Activated naive CD8-positive, alpha-beta T cell treated with anti-CD3 and anti-CD28 coated beads, Interleukin-2, amount 50 U/mL, for 24 hours (primary cell): ENCODE measurements around the gene FMN2.

ENCODE experiments used
- ATAC-seq: fragments of 150-1000 bp; cut with Tn5 transposase; one replicate; pipeline ENCODE4 v1.10.0; 2021
- DNase-seq: peaks from one replicate; pipeline ENCODE4 v3.0.0; 2021
- H3K27ac Mint-ChIP-seq: one replicate; pipeline ENCODE4 v1.8.0; 2021; ENCODE audit warnings: mild to moderate bottlenecking, mixed read lengths
- H3K27me3 Mint-ChIP-seq: one replicate; pipeline ENCODE4 v1.8.0; 2021; ENCODE audit warnings: mixed read lengths
- H3K36me3 Mint-ChIP-seq: one replicate; pipeline ENCODE4 v1.8.0; 2021; ENCODE audit warnings: low read depth, mixed read lengths
- H3K4me1 Mint-ChIP-seq: one replicate; pipeline ENCODE4 v1.8.0; 2021; ENCODE audit warnings: mixed read lengths
- H3K4me3 Mint-ChIP-seq: one replicate; pipeline ENCODE4 v1.8.0; 2021; ENCODE audit warnings: mild to moderate bottlenecking, moderate library complexity, mixed read lengths
- H3K9me3 Mint-ChIP-seq: one replicate; pipeline ENCODE4 v1.8.0; 2021; ENCODE audit warnings: mixed read lengths

FMN2 gene

DNA sequence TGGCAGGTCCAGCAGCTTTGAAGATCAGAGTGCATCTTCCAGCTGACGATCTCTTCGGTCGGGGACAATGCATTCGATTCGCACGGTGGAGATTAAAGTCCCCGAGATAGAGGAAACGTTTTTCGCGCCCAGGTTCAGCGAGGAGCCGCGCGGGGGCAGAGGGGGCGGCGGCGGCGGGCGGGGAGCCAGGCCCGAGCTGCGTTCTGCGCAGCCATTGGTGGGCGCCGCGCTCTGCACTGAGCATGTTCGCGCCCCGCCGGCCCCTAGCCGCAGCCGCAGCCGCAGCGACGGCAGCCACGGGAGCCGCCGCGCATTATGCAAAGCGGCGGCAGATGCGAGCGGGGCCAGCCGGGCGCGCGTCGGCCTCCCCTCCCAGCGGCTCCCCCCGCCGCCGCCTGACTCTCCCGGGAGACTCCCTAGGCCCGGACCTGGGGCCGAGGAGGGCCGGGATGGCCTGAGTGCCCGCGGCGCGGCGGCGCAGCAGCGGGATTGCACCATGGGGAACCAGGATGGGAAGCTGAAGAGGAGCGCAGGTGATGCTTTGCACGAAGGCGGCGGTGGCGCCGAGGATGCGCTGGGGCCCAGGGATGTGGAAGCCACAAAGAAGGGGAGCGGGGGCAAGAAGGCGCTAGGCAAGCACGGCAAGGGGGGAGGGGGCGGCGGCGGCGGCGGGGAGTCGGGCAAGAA is at the start of gene FMN2:
FMN2 (plus strand) TSS at position 270 of the 687 bp plus-strand sequence; CDS start at position 497, 227 bp downstream.
- ATAC-seq (peak; percentile 33), DNase-seq (no peak)
- no peak within 1 kb of the TSS for H3K27ac Mint-ChIP-seq
- peaks cover 40% of the 10 kb centered on the region for H3K27me3 Mint-ChIP-seq
- H3K4me1 Mint-ChIP-seq, result peaks cover 4% of the 10 kb centered on the region
- peak within 1 kb of the TSS; percentile 8 for H3K4me3 Mint-ChIP-seq
- H3K9me3 Mint-ChIP-seq, result no peaks in the 10 kb centered on the region
- H3K36me3 Mint-ChIP-seq, result no peaks in the 10 kb centered on the region

DNA sequence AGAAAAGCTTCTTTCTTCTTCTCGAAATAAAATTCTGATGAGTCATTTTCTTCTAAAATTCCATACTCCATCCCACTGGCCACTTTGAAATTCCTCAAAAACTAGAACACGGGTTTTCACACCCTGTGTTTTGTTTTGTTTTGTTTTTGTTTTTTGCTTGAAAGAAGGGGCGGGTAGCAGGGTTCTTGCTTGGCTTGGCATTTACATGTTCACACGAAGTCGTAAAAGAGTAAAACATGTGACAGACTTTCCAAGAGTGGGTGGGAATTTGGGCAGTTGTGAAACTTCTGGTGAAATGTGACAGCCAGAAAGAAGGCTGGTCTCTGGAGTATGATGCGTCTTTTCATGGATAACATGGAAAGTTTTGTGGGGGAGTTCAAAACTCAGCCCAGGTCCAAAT is 47.1 kb upstream of the FMN2 start:
- Mint-ChIP-seq H3K27me3 (no peaks in the 10 kb centered on the region), H3K9me3 (no peaks in the 10 kb centered on the region), H3K36me3 (no peaks in the 10 kb centered on the region), H3K27ac (no peak overlapping the region), H3K4me3 (no peak overlapping the region), H3K4me1 (no peaks in the 10 kb centered on the region)
- no peak for DNase-seq
- ATAC-seq, result no peak

GRCh38 chr1:240046000-240046399 is 45.7 kb upstream of the FMN2 start:
- H3K36me3 Mint-ChIP-seq, result no peaks in the 10 kb centered on the region

GRCh38 chr1:240054109-240054701 is 37.5 kb upstream of the FMN2 start:
- Mint-ChIP-seq H3K27ac (no peak overlapping the region), H3K4me3 (no peak overlapping the region), H3K4me1 (no peaks in the 10 kb centered on the region), H3K27me3 (peaks cover 4% of the 10 kb centered on the region), H3K9me3 (no peaks in the 10 kb centered on the region), H3K36me3 (no peaks in the 10 kb centered on the region)
- no peak for DNase-seq
- ATAC-seq, result no peak

More at GRCh38 chr1:240046000-240046399, 45.7 kb upstream of the FMN2 start:
- Mint-ChIP-seq H3K4me1 (no peaks in the 10 kb centered on the region), H3K27me3 (no peaks in the 10 kb centered on the region), H3K4me3 (no peak overlapping the region), H3K27ac (no peak overlapping the region), H3K9me3 (no peaks in the 10 kb centered on the region)
- DNase-seq (no peak), ATAC-seq (no peak)

GRCh38 chr1:240055936-240056335 is 35.7 kb upstream of the FMN2 start:
- no peak for ATAC-seq

DNA sequence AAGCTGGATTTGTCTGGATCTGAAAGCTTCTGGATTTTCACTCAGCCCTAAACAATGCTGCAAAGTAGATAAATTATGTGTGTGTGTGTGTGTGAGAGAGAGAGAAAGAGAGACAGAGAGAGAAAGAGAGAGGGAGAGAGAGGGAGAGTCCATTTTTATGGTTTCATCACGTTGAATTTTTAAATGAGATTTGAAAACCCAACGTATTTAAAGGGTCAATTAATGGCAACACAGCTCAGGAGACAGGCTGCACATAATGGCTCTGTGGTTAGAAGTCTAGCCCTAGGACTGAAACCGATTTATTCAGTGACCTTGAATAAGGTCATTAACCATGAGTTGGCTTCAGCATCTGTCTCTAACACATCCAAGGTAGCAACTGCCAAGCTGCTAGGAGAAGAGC is 35.3 kb upstream of the FMN2 start:
- H3K27me3 Mint-ChIP-seq, result peaks cover 4% of the 10 kb centered on the region
- H3K27ac Mint-ChIP-seq, result no peak overlapping the region
- H3K9me3 Mint-ChIP-seq, result no peaks in the 10 kb centered on the region
- H3K4me3 Mint-ChIP-seq, result no peak overlapping the region
- no peak for ATAC-seq
- no peaks in the 10 kb centered on the region for H3K36me3 Mint-ChIP-seq
- DNase-seq, result no peak
- H3K4me1 Mint-ChIP-seq, result no peaks in the 10 kb centered on the region

More at GRCh38 chr1:240055936-240056335, 35.7 kb upstream of the FMN2 start:
- H3K27me3 Mint-ChIP-seq, result peaks cover 4% of the 10 kb centered on the region
- DNase-seq, result no peak
- no peaks in the 10 kb centered on the region for H3K36me3 Mint-ChIP-seq
- H3K27ac Mint-ChIP-seq, result no peak overlapping the region
- no peaks in the 10 kb centered on the region for H3K9me3 Mint-ChIP-seq
- H3K4me3 Mint-ChIP-seq, result no peak overlapping the region
- H3K4me1 Mint-ChIP-seq, result no peaks in the 10 kb centered on the region

GRCh38 chr1:240058049-240058448 is 33.6 kb upstream of the FMN2 start:
- Mint-ChIP-seq H3K4me3 (no peak overlapping the region), H3K27ac (no peak overlapping the region), H3K9me3 (no peaks in the 10 kb centered on the region), H3K36me3 (no peaks in the 10 kb centered on the region), H3K27me3 (no peaks in the 10 kb centered on the region), H3K4me1 (no peaks in the 10 kb centered on the region)
- DNase-seq, result no peak
- ATAC-seq, result no peak

DNA sequence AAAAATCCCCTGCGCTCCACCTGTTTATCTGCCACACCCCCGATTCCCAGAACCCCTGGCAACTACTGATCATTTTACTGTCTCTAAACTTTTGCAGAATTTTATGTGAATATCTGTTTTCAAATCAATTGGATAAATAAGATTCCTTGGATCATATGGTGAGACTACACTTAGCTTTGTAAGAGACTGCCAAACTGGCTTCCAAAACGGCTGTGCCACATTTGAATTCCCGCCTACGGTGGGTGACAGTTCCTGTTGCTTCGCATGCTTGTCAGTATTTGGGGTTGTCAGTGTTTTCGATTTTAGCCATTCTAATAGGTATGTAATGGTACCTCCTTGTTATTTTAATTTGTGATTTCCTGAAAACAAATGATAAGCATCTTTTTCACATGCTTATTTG is 22.7 kb upstream of the FMN2 start:
- Mint-ChIP-seq H3K27me3 (no peaks in the 10 kb centered on the region), H3K4me3 (no peak overlapping the region), H3K9me3 (peaks cover 4% of the 10 kb centered on the region), H3K36me3 (no peaks in the 10 kb centered on the region), H3K27ac (no peak overlapping the region), H3K4me1 (no peaks in the 10 kb centered on the region)
- ATAC-seq (no peak), DNase-seq (no peak)

- Mint-ChIP-seq H3K4me1 (no peaks in the 10 kb centered on the region), H3K4me3 (no peak overlapping the region), H3K27ac (no peak overlapping the region), H3K9me3 (peaks cover 4% of the 10 kb centered on the region), H3K36me3 (no peaks in the 10 kb centered on the region), H3K27me3 (no peaks in the 10 kb centered on the region)
- ATAC-seq, result no peak
- no peak for DNase-seq
These were observed 21.5 kb upstream of the FMN2 start for GRCh38 chr1:240070188-240070587.

GRCh38 chr1:240073097-240073496 is 18.6 kb upstream of the FMN2 start:
- Mint-ChIP-seq H3K9me3 (peaks cover 4% of the 10 kb centered on the region), H3K4me1 (no peaks in the 10 kb centered on the region), H3K4me3 (no peak overlapping the region), H3K36me3 (no peaks in the 10 kb centered on the region), H3K27me3 (no peaks in the 10 kb centered on the region), H3K27ac (no peak overlapping the region)
- DNase-seq (no peak), ATAC-seq (no peak)

GRCh38 chr1:240074422-240074821 is 17.3 kb upstream of the FMN2 start:
- no peak for DNase-seq
- H3K27me3 Mint-ChIP-seq, result no peaks in the 10 kb centered on the region
- H3K4me1 Mint-ChIP-seq, result no peaks in the 10 kb centered on the region
- no peak overlapping the region for H3K4me3 Mint-ChIP-seq
- no peaks in the 10 kb centered on the region for H3K36me3 Mint-ChIP-seq
- no peak for ATAC-seq
- peaks cover 8% of the 10 kb centered on the region for H3K9me3 Mint-ChIP-seq
- no peak overlapping the region for H3K27ac Mint-ChIP-seq

DNA sequence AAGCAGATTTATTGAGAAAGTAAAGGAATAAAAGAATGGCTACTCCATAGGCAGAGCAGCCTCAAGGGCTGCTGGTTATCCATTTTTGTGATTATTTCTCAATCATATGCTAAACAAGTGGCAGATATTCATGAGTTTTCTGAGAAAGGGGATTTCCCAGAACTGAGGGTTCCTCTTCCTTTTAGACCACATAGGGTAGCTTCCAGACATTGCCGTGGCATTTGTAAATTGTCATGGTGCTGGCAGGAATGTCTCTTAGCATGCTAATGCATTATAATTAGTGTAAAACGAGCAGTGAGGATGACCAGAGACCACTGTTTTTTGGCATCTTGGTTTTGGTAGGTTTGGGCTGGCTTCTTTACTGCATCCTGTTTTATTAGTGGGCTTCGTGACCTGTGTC is 16.8 kb upstream of the FMN2 start:
- H3K27me3 Mint-ChIP-seq, result no peaks in the 10 kb centered on the region
- H3K9me3 Mint-ChIP-seq, result peaks cover 8% of the 10 kb centered on the region
- no peak overlapping the region for H3K27ac Mint-ChIP-seq
- H3K36me3 Mint-ChIP-seq, result no peaks in the 10 kb centered on the region
- no peaks in the 10 kb centered on the region for H3K4me1 Mint-ChIP-seq
- H3K4me3 Mint-ChIP-seq, result no peak overlapping the region
- DNase-seq (no peak), ATAC-seq (no peak)

GRCh38 chr1:240084337-240084736 is 7.3 kb upstream of the FMN2 start:
- no peaks in the 10 kb centered on the region for H3K36me3 Mint-ChIP-seq
- H3K27ac Mint-ChIP-seq, result no peak overlapping the region

GRCh38 chr1:240084749-240085148 is 6.9 kb upstream of the FMN2 start:
- no peak overlapping the region for H3K4me3 Mint-ChIP-seq
- peaks cover 4% of the 10 kb centered on the region for H3K9me3 Mint-ChIP-seq
- no peak for ATAC-seq
- H3K4me1 Mint-ChIP-seq, result no peaks in the 10 kb centered on the region
- H3K27me3 Mint-ChIP-seq, result peaks cover 9% of the 10 kb centered on the region
- H3K36me3 Mint-ChIP-seq, result no peaks in the 10 kb centered on the region
- H3K27ac Mint-ChIP-seq, result no peak overlapping the region
- no peak for DNase-seq

More at GRCh38 chr1:240084337-240084736, 7.3 kb upstream of the FMN2 start:
- Mint-ChIP-seq H3K4me3 (no peak overlapping the region), H3K4me1 (no peaks in the 10 kb centered on the region), H3K27me3 (peaks cover 9% of the 10 kb centered on the region), H3K9me3 (peaks cover 4% of the 10 kb centered on the region)
- DNase-seq (no peak), ATAC-seq (no peak)

DNA sequence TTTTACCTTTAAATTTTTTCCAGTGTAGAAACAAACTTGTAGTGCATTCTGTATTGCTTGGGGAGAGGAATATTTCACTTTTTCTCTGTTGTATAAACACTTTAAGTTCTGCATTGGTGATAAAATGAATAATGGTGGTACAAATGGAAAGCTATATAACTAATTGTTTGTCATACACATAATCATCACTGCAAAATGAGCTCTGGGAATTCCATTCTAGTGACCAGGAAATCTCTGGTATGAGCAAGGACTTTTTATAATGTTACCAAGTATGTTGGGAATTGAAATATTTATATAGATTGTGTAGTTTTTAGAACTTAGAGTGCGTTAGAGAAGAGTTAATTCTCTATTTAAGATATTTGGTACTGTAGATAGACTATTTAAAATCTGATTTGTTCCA is 5.0 kb upstream of the FMN2 start:
- Mint-ChIP-seq H3K4me1 (peaks cover 4% of the 10 kb centered on the region), H3K4me3 (no peak overlapping the region), H3K36me3 (no peaks in the 10 kb centered on the region), H3K27ac (no peak overlapping the region), H3K27me3 (peaks cover 23% of the 10 kb centered on the region), H3K9me3 (peaks cover 4% of the 10 kb centered on the region)
- ATAC-seq (no peak), DNase-seq (no peak)
